ENCODE data around the gene MX2. TPM values are rescaled to one million over a fixed set of nuclear protein-coding genes. Genes with fewer than 3 reads are reported as not detected.

MX2 gene
- total RNA-seq, 2 donors from 2014 or later, result 22.4 to 22.9 TPM

DNA sequence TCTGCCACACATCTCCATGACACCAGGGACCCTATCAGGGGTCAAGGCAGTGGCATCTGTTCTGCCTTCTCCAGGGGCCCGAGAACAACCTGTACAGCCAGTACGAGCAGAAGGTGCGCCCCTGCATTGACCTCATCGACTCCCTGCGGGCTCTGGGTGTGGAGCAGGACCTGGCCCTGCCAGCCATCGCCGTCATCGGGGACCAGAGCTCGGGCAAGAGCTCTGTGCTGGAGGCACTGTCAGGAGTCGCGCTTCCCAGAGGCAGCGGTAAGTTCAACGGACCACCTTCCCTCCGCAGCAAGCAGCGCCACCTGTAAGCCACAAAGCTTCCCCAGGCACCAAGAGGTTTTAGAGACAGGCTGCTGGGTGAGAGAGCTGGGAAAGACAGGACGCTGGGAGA, 15.9 kb downstream of the MX2 start:
- H3K9me3 ChIP-seq, result no peaks in the 10 kb centered on the region

DNA sequence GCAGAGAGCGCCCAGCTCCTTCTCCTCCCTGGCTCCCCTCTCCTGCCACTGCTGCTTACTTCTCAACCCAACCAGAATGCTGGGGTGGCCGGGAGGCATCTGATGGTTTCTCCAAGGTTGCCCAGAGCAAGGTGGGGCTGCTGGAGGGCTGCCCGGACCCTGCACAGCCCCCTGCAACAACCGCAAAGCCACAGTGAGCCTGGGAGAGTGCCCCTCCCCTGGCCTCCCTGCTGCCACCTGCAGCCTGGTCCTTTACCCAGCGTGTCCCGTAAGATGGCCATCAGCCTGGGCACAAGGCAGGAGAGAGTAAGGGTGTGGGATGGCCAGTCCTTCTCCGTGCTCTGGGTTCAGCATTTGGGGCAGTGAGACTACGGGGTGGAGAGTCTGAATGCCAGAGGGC, 17.0 kb downstream of the MX2 start:
- no peaks in the 10 kb centered on the region for H3K27me3 ChIP-seq (replicated peaks; ENCODE audit: insufficient read depth)
- ATAC-seq (ENCODE audit: insufficient number of reproducible peaks, low FRiP score, low read depth) (no peak), DNase-seq (ENCODE audit: low spot score) (no peak)
- no peaks in the 10 kb centered on the region for H3K4me1 ChIP-seq (ENCODE audit: control insufficient read depth in 1 of 2, low read depth in 2 of 2)
- no peak overlapping the region for H3K27ac ChIP-seq
- H3K36me3 ChIP-seq, result no peaks in the 10 kb centered on the region
- no peak overlapping the region for H3K4me3 ChIP-seq
- TF ChIP-seq, protein P1, sequence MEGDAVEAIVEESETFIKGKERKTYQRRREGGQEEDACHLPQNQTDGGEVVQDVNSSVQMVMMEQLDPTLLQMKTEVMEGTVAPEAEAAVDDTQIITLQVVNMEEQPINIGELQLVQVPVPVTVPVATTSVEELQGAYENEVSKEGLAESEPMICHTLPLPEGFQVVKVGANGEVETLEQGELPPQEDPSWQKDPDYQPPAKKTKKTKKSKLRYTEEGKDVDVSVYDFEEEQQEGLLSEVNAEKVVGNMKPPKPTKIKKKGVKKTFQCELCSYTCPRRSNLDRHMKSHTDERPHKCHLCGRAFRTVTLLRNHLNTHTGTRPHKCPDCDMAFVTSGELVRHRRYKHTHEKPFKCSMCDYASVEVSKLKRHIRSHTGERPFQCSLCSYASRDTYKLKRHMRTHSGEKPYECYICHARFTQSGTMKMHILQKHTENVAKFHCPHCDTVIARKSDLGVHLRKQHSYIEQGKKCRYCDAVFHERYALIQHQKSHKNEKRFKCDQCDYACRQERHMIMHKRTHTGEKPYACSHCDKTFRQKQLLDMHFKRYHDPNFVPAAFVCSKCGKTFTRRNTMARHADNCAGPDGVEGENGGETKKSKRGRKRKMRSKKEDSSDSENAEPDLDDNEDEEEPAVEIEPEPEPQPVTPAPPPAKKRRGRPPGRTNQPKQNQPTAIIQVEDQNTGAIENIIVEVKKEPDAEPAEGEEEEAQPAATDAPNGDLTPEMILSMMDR (IDR thresholded peaks at IDR 0.05), result no peak
- no peaks in the 10 kb centered on the region for H3K9me3 ChIP-seq

More for the DNA sequence above, 15.9 kb downstream of the MX2 start:
- DNase-seq (ENCODE audit: low spot score), result no peak
- ATAC-seq (ENCODE audit: insufficient number of reproducible peaks, low FRiP score, low read depth), result no peak
- H3K27ac ChIP-seq, result no peak overlapping the region
- no peaks in the 10 kb centered on the region for H3K36me3 ChIP-seq
- no peaks in the 10 kb centered on the region for H3K27me3 ChIP-seq (replicated peaks; ENCODE audit: insufficient read depth)
- TF ChIP-seq, protein P1 (IDR thresholded peaks at IDR 0.05), result no peak
- H3K4me1 ChIP-seq (ENCODE audit: control insufficient read depth in 1 of 2, low read depth in 2 of 2), result no peaks in the 10 kb centered on the region
- H3K4me3 ChIP-seq, result no peak overlapping the region

DNA sequence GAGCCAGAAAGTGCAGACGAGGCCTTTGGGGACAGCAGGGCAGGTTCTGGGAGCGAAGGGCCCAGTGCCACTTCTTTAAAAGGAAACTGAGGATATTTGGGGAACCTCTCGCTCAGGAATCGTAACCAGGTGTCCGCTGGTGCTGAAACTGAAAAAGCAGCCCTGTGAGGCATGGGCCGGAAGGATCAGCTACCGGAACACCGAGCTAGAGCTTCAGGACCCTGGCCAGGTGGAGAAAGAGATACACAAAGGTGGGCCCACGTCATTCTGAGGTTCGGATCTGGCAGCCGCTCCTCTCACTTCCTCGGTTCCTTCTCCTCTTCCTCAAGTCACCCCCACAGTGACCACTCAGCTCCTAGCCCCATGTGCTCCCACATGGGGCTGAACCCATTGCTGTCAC, 18.1 kb downstream of the MX2 start:
- DNase-seq (ENCODE audit: low spot score), result no peak
- TF ChIP-seq, protein P1 (IDR thresholded peaks at IDR 0.05), result no peak
- Histone ChIP-seq H3K4me3 (no peak overlapping the region), H3K9me3 (no peaks in the 10 kb centered on the region), H3K27me3 (replicated peaks; ENCODE audit: insufficient read depth) (no peaks in the 10 kb centered on the region), H3K36me3 (no peaks in the 10 kb centered on the region), H3K4me1 (ENCODE audit: control insufficient read depth in 1 of 2, low read depth in 2 of 2) (no peaks in the 10 kb centered on the region), H3K27ac (no peak overlapping the region)
- no peak for ATAC-seq (ENCODE audit: insufficient number of reproducible peaks, low FRiP score, low read depth)

DNA sequence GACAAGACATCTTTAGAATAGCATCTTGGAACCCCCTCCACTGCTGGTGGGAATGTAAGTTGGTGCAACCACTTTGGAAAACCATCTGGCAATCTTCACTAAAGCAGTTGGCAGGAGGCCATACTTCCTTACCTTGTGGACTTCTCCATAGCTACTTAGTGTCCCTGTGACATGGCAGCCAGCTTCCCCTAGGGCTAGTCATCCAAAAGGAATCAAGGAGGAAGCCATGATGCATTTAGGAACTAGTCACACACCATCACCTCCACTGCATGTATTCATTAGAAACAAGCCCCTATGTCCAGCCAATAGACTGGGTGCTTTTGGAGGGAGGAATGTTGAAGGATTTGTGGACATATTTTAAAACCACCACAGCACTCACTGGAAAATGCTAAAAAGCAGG, 19.9 kb downstream of the MX2 start:
- Histone ChIP-seq H3K9me3 (no peaks in the 10 kb centered on the region), H3K4me3 (no peak overlapping the region), H3K4me1 (ENCODE audit: control insufficient read depth in 1 of 2, low read depth in 2 of 2) (no peaks in the 10 kb centered on the region), H3K27ac (no peak overlapping the region), H3K27me3 (replicated peaks; ENCODE audit: insufficient read depth) (no peaks in the 10 kb centered on the region), H3K36me3 (no peaks in the 10 kb centered on the region)
- DNase-seq (ENCODE audit: low spot score), result no peak
- no peak for ATAC-seq (ENCODE audit: insufficient number of reproducible peaks, low FRiP score, low read depth)
- TF ChIP-seq, protein P1 (IDR thresholded peaks at IDR 0.05), result no peak

DNA sequence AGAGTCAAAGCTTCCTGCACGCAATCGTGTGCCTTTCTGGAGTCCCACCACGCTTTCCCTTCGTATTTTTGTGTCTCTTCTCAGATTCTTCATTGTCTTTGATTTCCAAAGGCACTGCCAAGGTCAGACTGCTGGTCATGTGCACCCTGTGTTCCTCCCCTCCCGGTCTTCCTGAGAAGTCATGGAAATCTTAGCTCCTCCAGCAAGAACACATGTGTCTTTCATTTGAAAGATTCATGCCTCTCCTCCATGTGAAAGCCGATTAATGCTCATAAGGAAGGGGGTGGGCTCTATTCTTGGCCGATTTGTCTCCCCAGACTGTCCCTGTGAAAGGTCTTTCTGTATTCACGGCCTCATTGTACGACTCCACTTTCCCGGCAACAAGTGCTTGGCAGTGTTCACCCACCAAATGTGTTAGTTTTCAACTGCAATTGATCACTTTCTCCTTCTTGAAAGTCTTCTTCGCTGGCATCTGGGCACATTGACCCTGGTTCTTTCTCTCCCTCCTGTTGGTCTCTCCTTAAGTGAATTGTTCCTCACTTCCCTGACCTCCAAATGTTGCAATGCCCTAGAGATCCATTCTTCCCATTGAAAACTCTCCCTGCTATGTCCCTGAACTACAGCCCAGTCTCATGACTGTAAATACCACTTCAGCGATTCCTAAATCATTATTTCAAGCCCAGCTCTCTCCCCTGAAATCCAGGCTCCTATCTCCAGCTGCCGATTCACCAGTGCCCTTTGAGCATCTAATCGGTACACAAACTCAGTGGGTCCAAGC, 25.4 kb downstream of the MX2 start:
- no peak overlapping the region for H3K27ac ChIP-seq
- no peak overlapping the region for H3K4me3 ChIP-seq
- H3K9me3 ChIP-seq, result no peaks in the 10 kb centered on the region
- ATAC-seq (ENCODE audit: insufficient number of reproducible peaks, low FRiP score, low read depth) (no peak), DNase-seq (ENCODE audit: low spot score) (no peak)
- no peaks in the 10 kb centered on the region for H3K4me1 ChIP-seq (ENCODE audit: control insufficient read depth in 1 of 2, low read depth in 2 of 2)
- TF ChIP-seq, protein P1 (IDR thresholded peaks at IDR 0.05), result no peak
- H3K36me3 ChIP-seq, result no peaks in the 10 kb centered on the region
- no peaks in the 10 kb centered on the region for H3K27me3 ChIP-seq (replicated peaks; ENCODE audit: insufficient read depth)
